Effector CD8-positive, alpha-beta T cell (primary cell): Measurements from ENCODE around the gene CTNNA2.
"Not testable (repeated sequence)": the region's sequence is repeated elsewhere in the genome, so short reads cannot be mapped to it uniquely, and the experiment has no call there.

Experiments
- DNase-seq: peaks from one replicate; lab custom pipeline; 2025; lab: John Stamatoyannopoulos, UW

The CTNNA2 gene

GRCh38 chr2:80078290-80079036 lies 565.6 kb downstream of the CTNNA2 start:
- DNase-seq, result no peak

DNA sequence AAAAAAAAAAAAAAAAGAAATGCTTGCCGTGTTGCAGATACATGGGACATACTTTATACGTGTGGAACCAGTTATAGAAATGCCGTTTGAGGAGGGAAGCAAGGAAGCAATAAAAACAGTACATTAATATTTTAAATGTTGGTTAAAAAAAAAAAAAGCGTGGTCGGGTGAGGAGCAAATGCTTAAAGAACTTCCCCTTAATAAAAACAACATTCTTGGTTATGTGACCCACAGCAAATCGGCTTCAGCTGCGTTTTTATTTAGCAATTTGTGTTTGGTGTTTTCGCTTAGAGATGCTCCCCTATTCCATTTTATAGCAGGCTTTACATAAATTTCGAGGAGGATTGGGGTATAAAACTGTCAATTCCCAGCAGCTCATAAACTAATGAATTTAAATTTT lies 568.1 kb downstream of the CTNNA2 start:
- DNase-seq, result no peak

DNA sequence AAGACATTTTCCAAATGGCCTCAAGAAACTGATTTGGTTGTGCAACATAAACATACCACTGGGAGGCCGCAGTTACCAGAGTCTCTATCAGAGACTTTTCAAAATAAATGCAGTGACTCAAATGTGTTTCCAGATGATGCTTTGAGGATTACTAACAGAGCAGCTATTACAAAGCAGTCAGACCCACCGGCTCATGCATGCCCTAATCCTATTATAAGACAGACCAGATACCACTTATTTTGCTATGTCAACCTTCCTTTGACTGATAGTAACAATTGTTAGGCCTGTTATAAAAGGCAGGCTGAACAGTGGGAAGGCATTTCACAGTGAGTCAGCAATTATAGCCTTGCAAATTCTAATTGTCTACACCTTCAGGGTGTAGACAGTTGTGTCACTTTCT lies 574.0 kb downstream of the CTNNA2 start:
- DNase-seq, result no peak

GRCh38 chr2:80091237-80091636 lies 578.4 kb downstream of the CTNNA2 start:
- no peak for DNase-seq

DNA sequence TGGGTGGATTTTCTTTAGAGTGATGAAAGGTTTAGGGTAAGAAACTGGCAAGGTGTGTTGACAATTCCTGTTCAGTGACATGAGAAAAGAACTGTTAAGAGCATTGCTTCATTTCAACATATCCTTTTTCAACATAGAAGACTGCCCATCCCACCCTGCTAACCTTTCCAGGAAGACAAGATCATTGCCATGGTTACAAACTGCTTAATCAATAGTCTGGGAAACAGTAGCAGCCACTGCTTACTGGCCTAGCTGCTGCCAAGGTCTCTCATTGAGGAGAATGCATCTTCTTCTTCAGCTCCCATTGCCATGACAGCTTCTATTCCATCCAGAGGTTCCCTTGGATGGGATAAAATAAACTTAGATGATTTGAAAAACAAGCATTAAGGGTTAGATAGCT lies 579.6 kb downstream of the CTNNA2 start:
- DNase-seq, result no peak

GRCh38 chr2:80098503-80098902 lies 585.7 kb downstream of the CTNNA2 start:
- not testable (repeated sequence) for DNase-seq

GRCh38 chr2:80102026-80102425 lies 589.2 kb downstream of the CTNNA2 start:
- DNase-seq, result no peak

GRCh38 chr2:80105015-80105640 lies 592.3 kb downstream of the CTNNA2 start:
- no peak for DNase-seq

- no peak for DNase-seq
These were observed 598.3 kb downstream of the CTNNA2 start for GRCh38 chr2:80111185-80111584.

- DNase-seq, result no peak
These were observed 599.9 kb downstream of the CTNNA2 start for GRCh38 chr2:80112790-80113189.

DNA sequence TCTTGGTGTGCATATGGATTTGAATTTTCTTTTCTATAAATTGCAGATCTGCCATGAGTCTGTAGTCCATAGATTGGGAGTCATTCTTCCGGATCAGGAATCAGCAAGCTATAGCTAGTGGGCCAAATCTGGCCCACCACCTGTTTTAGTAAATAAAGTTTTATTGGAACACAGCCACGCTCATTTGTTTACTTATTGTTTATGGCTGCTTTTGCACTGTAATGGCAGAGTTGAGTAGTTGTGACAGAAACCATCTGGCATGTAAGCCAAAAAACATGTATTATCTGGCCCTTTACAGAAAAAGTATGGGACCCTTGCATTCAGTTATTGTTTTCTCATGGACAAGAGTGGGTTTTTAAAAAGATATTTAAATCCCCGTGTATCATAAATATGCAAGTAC lies 600.5 kb downstream of the CTNNA2 start:
- DNase-seq, result no peak

GRCh38 chr2:80114812-80115211 lies 602.0 kb downstream of the CTNNA2 start:
- DNase-seq, result no peak

GRCh38 chr2:80117401-80117800 lies 604.5 kb downstream of the CTNNA2 start:
- no peak for DNase-seq

GRCh38 chr2:80120866-80121265 lies 608.0 kb downstream of the CTNNA2 start:
- no peak for DNase-seq

DNA sequence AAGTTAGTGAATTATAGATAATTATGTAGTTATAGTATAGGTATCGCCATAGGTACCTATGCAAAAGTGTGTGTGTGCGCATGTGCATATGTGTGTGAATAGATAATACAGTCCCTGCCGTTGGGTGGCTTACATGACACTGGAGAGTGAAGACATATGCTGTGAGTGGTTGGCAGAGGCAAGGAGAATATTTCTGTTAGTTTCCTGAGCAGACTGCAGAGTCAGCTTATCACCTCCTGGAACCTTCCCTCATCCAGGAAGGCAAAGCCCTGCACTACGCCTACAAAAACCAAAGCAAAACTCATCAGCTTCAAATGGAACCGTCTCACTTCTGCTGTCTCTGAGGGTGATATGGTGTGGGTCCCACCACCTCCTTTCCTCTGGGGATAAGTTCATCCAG lies 609.8 kb downstream of the CTNNA2 start:
- no peak for DNase-seq

GRCh38 chr2:80126596-80127189 lies 613.8 kb downstream of the CTNNA2 start:
- no peak for DNase-seq

DNA sequence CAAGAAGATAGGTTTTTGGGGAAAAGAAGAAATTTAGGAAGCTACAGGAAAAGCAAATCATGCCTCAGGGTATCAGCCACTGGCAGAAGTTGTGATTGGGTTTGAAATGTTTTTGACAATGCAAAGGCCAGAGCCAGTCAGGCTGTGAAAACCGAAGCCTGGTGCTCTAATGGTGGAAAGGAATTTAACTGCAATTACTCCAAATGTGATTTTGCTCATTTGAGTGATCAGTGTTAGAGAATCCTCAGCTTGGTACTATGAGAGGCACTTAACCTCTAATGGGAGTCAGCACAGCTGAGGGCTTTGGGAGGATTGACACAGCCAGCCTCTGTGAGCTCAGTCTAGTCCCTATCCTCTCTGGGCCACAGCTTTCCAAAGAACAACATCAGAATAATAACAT lies 615.2 kb downstream of the CTNNA2 start:
- DNase-seq, result no peak

DNA sequence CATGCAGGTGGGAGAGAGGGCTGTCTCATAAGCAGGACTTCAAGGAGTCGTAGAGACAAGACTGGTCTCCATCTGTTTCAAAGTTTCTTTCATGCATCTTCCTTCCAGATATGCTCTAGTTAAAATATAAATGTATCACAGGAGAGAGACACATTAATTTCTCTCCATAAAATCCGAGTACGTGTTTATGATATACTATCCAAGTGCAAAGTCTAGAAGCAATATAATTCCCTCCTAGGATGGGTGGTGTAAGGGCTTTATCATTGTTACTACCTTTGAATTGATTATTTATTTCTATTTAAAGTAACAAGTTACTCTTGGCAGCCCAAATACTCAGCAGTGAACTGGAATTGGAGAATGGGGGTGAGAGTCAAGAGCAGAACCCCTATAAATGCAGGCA lies 619.4 kb downstream of the CTNNA2 start:
- no peak for DNase-seq

GRCh38 chr2:80135001-80135400 lies 622.1 kb downstream of the CTNNA2 start:
- no peak for DNase-seq

DNA sequence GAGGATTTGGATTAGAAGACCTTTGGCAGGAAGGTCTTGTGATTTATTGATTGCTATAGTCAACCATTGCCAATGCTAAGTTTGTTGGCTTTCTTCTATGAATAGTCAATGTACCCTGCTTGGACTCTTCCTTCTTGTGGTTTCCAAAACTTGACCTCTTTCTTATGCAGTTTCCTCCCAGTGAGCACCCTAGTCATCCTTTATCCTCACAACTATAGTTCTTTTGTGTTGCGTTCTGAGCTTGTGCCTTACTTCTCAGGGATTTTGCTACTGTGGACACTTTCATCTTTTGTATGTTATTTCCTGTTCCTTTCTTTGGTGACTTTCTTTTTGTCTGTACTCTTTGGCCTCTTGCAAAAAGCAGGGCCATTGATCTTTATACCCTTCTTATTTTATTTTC lies 623.5 kb downstream of the CTNNA2 start:
- DNase-seq, result no peak

DNA sequence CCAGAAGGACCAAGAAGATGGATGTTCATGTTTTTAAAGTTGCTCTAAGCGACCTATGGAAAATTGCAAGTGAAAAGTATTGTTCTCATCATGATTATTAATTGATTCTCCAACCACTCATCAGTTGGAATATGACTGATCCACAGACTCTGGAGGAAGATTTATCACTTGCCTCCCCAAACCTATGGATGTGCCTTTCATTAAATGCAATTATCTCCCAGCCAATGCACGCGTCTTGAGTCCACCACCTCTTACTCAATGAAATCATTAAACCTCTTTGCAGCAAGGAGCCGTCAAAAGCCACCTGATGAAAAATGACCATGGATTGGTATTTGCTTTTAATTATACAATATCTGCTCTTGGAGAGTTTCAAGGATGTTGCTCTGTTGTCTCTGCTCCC lies 626.1 kb downstream of the CTNNA2 start:
- DNase-seq, result no peak

DNA sequence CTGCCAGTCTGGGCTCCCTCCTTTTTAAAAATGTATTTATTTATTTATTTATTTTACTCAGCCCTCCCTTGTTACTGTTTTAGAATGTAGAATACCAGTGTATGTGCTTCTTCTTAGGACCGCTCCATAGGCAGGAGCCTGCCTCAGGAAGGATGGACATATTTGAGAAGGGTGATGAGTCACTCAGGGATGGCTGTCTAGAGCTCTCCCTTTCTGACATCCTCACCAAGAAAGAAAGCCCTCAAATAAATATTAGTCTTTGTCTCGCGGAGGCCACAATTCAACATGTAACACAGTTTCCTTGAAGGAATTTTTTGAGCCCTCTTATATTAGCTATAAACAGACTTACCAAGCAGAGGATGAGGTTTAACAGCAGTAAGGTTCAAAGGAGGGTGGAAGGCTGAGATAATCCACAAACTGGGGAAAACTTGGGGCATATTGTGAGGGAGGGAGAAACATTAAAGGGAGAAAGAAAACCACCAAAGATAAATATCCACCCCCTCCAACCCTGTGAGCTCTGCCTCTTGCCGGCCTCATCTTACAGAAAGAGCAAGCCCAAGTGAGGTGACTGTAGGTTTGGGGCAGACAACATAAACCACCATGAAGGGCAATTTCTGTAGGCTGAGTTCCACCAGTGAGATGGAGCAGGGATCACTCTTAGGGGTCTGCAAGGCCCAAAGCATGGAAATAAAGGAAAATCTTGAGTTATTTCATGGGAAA lies 628.3 kb downstream of the CTNNA2 start:
- DNase-seq, result no peak

- DNase-seq, result no peak
These were observed 632.6 kb downstream of the CTNNA2 start for GRCh38 chr2:80145499-80145898.
